ENCODE data around the gene CERS2. TPM values are rescaled to one million over a fixed set of nuclear protein-coding genes. Genes with fewer than 3 reads are reported as not detected.

The CERS2 gene
- total and polyA plus RNA-seq, 2 of the 4 experiments (the other 2 are of a cell fraction), result 118 to 127 TPM

DNA sequence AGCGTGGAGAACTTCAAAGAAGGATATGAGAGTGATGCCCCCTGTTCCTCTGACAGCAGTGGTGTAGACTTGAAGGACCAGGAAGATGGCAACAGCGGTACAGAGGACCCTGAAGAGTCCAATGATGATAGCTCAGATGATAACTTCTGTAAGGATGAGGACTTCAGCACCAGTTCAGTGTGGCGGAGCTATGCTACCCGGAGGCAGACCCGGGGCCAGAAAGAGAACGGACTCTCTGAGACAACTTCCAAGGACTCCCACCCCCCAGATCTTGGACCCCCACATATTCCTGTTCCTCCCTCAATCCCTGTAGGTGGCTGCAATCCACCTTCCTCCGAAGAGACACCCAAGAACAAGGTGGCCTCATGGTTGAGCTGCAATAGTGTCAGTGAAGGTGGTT is 14.0 kb downstream of the CERS2 start:
- no TSS peak for BruUV-seq (replicated peaks)
- CTCF ChIA-PET, result no interaction called here

More for the DNA sequence above, 14.0 kb downstream of the CERS2 start:
- Histone ChIP-seq H3K9me1 (ENCODE audit: insufficient read depth, low read length) (no peaks in the 10 kb centered on the region), H3K9me3 (ENCODE audit: control insufficient read depth, insufficient read depth, low read length) (no peaks in the 10 kb centered on the region), H3K4me1 (ENCODE audit: control insufficient read depth, insufficient read depth, low read length) (no peaks in the 10 kb centered on the region), H4K8ac (ENCODE audit: low read depth in 2 of 2, low read length in 2 of 2) (no peak overlapping the region), H3K36me3 (ENCODE audit: control insufficient read depth, insufficient read depth, low read length) (peaks cover 62% of the 10 kb centered on the region), H2BK15ac (ENCODE audit: low read depth, low read length) (no peak overlapping the region), H3K4me3 (ENCODE audit: insufficient read depth, low read depth, low read length) (no peak overlapping the region), H3K56ac (ENCODE audit: extremely low read depth, insufficient read depth, low read length) (no peak overlapping the region), H4K20me1 (ENCODE audit: insufficient read depth, low read length) (peaks cover 8% of the 10 kb centered on the region; the same call in 1 of the 2 replicates), H3K23ac (ENCODE audit: low read depth, low read length) (no peak overlapping the region), H2BK20ac (ENCODE audit: low read depth, low read length) (no peak overlapping the region), H3K27ac (ENCODE audit: insufficient read depth, low read length) (no peak overlapping the region), H3K4ac (ENCODE audit: low read depth, low read length) (no peak overlapping the region), H3K79me1 (ENCODE audit: low read depth in 1 of 2, low read length in 2 of 2) (peaks cover 0 to 22% of the 10 kb centered on the region in 2 experiments; a peak in 3 of 4 replicates), H4K91ac (ENCODE audit: insufficient read depth, low read depth, low read length) (no peak overlapping the region), H2AK9ac (replicated peaks; ENCODE audit: low read depth, low read length, poor library complexity) (no peak overlapping the region), H4K5ac (ENCODE audit: low read depth, low read length) (no peak overlapping the region), H3K27me3 (ENCODE audit: control insufficient read depth, insufficient read depth, low read length) (no peaks in the 10 kb centered on the region), H2BK5ac (ENCODE audit: low read depth, low read length, poor library complexity, severe bottlenecking) (no peak overlapping the region), H2BK120ac (ENCODE audit: low read depth, low read length) (no peak overlapping the region), H3K9ac (ENCODE audit: low read depth, low read length) (no peak overlapping the region), H3K4me2 (ENCODE audit: low read depth, low read length) (no peak overlapping the region), H2AFZ (replicated peaks; ENCODE audit: low read length, poor library complexity) (no peak overlapping the region), H3K18ac (ENCODE audit: low read depth, low read length) (no peak overlapping the region), H3K14ac (replicated peaks; ENCODE audit: low read depth, low read length) (no peak overlapping the region), H2AK5ac (ENCODE audit: low read depth, low read length) (no peak overlapping the region)
- WGBS, 2 experiments (ENCODE audit: extremely low coverage in 2 of 2, insufficient read length in 1 of 2), result 100% methylated on average over 2 of the region's 7 CpGs; no CpG with 5 or more reads in 1 of the 2 experiments
- dilution Hi-C loops (cut with HindIII; ENCODE audit: low sequenced_read_pairs, unreplicated experiment) (no loop called here), intact Hi-C loops (cut with micrococcal nuclease) (no loop called here), in situ Hi-C loops (cut with MboI; ENCODE audit: low sequenced_read_pairs) (no loop called here)
- POLR2A ChIA-PET (ENCODE audit: unreplicated experiment), result no interaction called here
- DNase-seq, result no peak
- ATAC-seq (ENCODE audit: low read depth), result no peak
- TF ChIP-seq, protein P1, sequence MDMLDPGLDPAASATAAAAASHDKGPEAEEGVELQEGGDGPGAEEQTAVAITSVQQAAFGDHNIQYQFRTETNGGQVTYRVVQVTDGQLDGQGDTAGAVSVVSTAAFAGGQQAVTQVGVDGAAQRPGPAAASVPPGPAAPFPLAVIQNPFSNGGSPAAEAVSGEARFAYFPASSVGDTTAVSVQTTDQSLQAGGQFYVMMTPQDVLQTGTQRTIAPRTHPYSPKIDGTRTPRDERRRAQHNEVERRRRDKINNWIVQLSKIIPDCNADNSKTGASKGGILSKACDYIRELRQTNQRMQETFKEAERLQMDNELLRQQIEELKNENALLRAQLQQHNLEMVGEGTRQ (IDR thresholded peaks at IDR 0.05; ENCODE audit: low read depth, low read length), result no peak
- TF ChIP-seq POLR2A (IDR thresholded peaks at IDR 0.05; ENCODE audit: low read depth, low read length) (no peak), RFX5 (IDR thresholded peaks at IDR 0.05; ENCODE audit: low read depth, low read length) (no peak), MAZ (IDR thresholded peaks at IDR 0.05; ENCODE audit: borderline replicate concordance, low read depth, low read length) (no peak), BHLHE40 (IDR thresholded peaks at IDR 0.05; ENCODE audit: low read depth, low read length) (no peak), MXI1 (IDR thresholded peaks at IDR 0.05; ENCODE audit: borderline replicate concordance, low read depth, low read length) (no peak), CEBPB (IDR thresholded peaks at IDR 0.05; ENCODE audit: low read depth, low read length) (no peak), FOS (IDR thresholded peaks at IDR 0.05; ENCODE audit: low read depth, low read length) (no peak), CHD1 (IDR thresholded peaks at IDR 0.05; ENCODE audit: low read depth, low read length) (no peak)
- TF ChIP-seq, protein P2, sequence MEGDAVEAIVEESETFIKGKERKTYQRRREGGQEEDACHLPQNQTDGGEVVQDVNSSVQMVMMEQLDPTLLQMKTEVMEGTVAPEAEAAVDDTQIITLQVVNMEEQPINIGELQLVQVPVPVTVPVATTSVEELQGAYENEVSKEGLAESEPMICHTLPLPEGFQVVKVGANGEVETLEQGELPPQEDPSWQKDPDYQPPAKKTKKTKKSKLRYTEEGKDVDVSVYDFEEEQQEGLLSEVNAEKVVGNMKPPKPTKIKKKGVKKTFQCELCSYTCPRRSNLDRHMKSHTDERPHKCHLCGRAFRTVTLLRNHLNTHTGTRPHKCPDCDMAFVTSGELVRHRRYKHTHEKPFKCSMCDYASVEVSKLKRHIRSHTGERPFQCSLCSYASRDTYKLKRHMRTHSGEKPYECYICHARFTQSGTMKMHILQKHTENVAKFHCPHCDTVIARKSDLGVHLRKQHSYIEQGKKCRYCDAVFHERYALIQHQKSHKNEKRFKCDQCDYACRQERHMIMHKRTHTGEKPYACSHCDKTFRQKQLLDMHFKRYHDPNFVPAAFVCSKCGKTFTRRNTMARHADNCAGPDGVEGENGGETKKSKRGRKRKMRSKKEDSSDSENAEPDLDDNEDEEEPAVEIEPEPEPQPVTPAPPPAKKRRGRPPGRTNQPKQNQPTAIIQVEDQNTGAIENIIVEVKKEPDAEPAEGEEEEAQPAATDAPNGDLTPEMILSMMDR (conservative IDR thresholded peaks at IDR 0.05; ENCODE audit: low read depth, low read length), result no peak
- TF ChIP-seq, protein P3, sequence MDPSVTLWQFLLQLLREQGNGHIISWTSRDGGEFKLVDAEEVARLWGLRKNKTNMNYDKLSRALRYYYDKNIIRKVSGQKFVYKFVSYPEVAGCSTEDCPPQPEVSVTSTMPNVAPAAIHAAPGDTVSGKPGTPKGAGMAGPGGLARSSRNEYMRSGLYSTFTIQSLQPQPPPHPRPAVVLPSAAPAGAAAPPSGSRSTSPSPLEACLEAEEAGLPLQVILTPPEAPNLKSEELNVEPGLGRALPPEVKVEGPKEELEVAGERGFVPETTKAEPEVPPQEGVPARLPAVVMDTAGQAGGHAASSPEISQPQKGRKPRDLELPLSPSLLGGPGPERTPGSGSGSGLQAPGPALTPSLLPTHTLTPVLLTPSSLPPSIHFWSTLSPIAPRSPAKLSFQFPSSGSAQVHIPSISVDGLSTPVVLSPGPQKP (IDR thresholded peaks at IDR 0.05; ENCODE audit: borderline replicate concordance, low read depth, low read length), result no peak
